D721Med (cell line): ENCODE measurements around the gene SLC36A4.
"Not testable (repeated sequence)": the region's sequence is repeated elsewhere in the genome, so short reads cannot be mapped to it uniquely, and the experiment has no call there.

Source experiments
- DNase-seq: peaks from one replicate; pipeline ENCODE4 v3.0.0; 2011; ENCODE audit warnings: low spot score; ENCODE audit not compliant: insufficient read length
- FAIRE-seq: peaks from 2 replicates; lab custom pipeline; 2011; peaks lifted over from hg19 to GRCh38; lab: Jason Lieb, UNC
- TF ChIP-seq, protein P1 (sequence below): IDR thresholded peaks from 2 replicates; pipeline ENCODE4 v1.5.1; 2012; ENCODE audit warnings: mild to moderate bottlenecking, control low read depth; ENCODE audit not compliant: insufficient read depth; ENCODE audit errors: missing control alignments

Gene SLC36A4

DNA sequence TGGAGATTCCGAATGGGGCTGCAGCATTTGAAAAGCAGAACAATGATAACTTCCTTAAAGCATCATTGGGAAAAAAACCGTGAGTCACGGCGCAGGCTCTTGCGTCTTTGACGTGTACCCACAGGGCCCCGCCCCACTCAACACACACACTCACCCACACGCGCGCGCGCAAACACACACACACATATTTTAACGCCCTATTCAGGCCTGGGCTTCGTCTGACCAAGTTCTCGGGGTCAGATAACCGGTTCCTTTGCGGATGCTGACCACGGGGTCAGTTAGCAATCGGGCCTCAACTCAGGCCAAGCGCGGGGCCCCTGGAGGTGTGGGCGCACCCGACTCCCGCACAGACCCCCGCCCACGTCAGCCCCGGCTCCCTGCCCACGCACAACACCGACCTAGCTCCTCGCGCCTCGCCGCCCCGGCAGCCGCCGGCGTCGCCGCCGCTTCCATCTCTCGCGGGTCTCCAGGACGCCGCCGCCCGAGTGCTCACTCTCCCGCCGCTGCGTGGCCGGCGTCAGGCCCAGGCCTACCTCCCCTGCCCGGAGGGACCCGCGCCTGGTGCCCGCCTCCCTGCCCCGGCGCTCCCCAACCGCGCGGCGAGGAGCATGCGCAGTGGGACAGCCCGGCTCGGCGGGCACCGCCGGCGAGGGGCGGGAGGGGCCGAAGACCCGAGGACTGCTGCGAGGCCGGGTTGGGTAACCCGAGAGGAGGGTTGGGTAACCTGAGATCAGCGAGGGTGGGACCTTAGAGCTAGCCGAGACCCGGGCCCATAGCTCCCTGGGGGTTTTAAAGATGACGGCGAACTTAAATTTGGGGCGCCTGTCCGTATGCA is at the start of gene SLC36A4:
Gene SLC36A4 (minus strand): TSS at position 612 of the 835 bp plus-strand sequence. CDS start 159 bp downstream, at position 453.
- TF ChIP-seq, protein P1, sequence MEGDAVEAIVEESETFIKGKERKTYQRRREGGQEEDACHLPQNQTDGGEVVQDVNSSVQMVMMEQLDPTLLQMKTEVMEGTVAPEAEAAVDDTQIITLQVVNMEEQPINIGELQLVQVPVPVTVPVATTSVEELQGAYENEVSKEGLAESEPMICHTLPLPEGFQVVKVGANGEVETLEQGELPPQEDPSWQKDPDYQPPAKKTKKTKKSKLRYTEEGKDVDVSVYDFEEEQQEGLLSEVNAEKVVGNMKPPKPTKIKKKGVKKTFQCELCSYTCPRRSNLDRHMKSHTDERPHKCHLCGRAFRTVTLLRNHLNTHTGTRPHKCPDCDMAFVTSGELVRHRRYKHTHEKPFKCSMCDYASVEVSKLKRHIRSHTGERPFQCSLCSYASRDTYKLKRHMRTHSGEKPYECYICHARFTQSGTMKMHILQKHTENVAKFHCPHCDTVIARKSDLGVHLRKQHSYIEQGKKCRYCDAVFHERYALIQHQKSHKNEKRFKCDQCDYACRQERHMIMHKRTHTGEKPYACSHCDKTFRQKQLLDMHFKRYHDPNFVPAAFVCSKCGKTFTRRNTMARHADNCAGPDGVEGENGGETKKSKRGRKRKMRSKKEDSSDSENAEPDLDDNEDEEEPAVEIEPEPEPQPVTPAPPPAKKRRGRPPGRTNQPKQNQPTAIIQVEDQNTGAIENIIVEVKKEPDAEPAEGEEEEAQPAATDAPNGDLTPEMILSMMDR: no peak
- FAIRE-seq: no peak
- peak; percentile 21 for DNase-seq

DNA sequence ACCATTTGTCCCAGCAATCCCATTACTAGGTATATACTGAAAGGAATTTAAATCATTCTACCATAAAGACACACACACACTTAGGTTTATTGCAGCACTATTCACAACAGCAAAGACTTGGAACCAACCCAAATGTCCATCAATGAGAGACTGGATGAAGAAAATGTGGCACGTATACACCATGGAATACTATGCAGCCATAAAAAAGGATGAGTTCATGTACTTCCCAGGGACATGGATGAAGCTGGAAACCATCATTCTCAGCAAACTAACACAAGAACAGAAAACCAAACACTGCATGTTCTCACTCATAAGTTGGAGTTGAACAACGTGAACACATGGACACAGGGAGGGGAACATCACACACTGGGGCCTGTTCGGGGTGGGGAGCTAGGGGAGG is 49.0 kb upstream of the SLC36A4 start:
- not testable (repeated sequence) for DNase-seq, FAIRE-seq

DNA sequence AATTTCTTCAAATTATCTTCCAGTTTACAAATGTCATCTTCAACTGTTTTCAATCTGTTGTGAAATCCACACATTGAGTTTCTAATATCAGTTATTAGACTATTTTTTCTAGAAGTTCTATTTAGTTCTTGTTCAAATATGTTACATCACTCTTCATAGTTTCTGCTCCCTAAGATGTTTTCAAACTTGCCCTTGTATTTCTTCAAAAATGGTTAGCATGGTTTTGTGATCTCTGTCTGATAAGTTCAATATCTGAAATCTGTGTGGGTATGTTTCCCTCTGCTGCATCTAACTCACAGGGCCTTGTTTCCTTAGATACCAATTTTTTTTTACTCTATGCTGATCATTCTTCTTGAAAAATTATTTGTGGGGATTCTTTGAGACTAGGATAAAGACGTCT is 46.2 kb upstream of the SLC36A4 start:
- FAIRE-seq: no peak
- DNase-seq: no peak
- TF ChIP-seq, protein P1: no peak

DNA sequence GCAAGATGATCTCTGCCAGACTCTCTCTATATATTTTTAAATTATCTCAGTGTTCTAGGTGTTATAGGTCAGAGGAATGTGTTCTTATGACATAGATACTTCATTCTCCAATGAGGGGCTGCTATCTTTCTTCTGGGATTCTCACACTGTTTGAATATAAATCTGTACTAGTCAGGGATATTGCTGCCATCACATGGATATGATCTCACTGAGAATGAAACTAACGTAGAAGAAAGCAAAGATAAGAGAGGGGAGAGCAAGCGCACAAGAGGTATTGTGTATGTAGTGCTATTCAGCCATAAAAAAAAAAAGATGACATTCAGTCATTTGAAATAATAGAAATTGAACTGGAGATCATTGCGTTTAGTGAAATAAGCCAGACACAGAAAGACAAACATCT is 42.2 kb upstream of the SLC36A4 start:
- TF ChIP-seq, protein P1: no peak
- no peak for DNase-seq
- FAIRE-seq: no peak

DNA sequence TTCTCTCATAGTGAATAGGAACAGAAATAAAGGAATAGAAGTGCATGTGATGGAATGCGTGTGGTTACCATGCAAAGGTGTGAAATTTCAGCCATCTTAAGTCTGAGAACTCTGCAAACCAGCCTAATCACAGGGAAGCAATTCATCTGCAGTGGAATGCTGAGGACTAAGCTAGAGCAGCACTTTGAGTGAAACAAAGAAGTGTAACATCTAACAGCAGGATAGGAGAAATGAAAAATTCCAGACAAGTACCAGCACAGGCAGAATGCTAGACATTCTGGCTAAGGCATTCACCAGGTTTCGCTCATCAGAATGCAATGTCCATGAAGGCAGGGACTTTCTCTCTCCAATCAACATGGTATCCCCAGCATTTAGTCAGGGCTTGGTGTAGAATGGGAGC is 41.2 kb upstream of the SLC36A4 start:
- TF ChIP-seq, protein P1: no peak
- no peak for FAIRE-seq
- DNase-seq: no peak

DNA sequence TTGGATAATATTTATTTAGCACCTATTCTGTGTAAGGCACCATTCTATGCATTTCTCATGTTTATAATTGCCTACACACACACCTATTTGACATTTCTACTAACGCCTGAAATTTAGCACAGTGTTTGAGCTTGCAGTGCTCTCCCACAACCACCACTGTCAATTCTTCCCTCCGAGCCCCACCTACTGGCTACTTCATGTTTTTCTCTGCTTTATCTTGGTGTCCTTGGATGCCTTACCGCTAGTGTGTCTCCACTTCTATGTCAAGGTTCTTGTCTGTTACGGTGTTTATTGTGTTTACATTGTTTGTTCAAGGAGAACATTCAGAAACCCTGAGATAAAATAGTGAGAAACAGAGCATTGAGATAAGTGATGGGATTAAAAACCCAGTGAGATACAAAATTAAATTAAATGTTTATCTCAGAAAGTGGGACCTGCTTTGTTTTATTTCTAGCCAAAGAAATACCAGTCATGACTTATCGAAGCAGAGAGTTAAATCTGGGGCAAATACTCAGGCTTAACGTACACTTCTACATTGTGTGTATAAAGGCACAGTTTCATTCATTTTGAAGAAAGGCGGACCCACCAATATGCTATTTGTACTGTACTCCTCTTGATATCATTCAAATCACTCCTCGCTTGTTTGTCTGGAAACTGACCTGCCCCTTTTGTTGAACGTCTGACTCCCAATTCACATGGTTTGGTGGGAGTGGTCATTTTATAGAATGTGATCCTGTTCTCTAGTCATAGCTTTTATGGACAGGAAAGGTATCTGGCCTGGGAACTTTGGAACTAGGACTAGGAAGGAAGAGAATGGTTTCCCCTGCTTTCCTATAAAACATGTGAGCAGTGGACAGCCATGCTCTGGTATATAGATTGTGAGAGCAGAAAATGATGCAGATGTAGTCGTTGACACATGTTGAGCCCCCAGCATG is 39.2 kb upstream of the SLC36A4 start:
- FAIRE-seq: no peak
- DNase-seq: no peak
- TF ChIP-seq, protein P1: peak; percentile 45

DNA sequence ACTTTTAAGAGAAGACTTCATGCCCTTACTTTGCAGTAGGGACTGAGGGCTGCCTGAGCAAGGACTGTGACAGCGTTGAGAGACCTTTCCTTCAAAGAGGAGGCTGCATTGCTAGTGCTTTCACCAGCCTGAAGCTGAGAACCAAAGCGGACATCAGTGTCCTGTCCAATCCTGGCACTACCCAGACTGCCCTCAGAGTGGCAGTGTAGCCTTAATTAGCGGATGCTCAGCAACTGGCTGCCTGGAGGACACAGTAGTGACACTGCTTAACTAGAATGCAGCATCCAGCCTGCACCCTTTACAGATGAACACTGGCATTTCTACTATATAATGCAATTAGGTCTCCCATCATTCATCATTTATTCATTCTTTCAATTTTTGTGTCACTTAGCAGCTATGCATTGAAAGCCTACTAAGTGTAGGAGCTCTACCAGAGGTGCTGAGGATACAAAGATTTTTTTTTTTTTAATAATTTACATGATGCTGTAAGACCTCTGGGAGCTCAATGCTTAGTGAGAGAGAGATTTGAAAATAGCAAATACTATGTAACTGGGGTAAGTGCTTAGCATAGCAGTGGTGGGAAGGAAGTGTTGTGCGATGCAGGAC is 36.9 kb upstream of the SLC36A4 start:
- FAIRE-seq: peak; percentile 90
- TF ChIP-seq, protein P1: peak; percentile 98
- DNase-seq: peak; percentile 35
